BLaER1 treated with 17β-estradiol and CSF1 and Interleukin-3, amounts not matched to agents 10 nM and 100 nM (cell line): Measurements from ENCODE around the gene VAC14.

Experiments used
- H3K27ac ChIP-seq, 11 experiments: shearing (Covaris generic); formaldehyde crosslinking; 2 replicates each; pipeline ENCODE4 v1.8.1; 2022
- H3K27me3 ChIP-seq, 11 experiments: shearing (Covaris generic); formaldehyde crosslinking; 2 replicates each; pipeline ENCODE4 v1.8.1; 2022
- H3K36me3 ChIP-seq, 11 experiments: shearing (Covaris generic); formaldehyde crosslinking; 2 replicates each; pipeline ENCODE4 v1.8.1; 2022
- H3K4me1 ChIP-seq, 10 experiments: shearing (Covaris generic); formaldehyde crosslinking; 2 replicates each; pipeline ENCODE4 v1.8.1; 2022
- H3K4me2 ChIP-seq, 11 experiments: shearing (Covaris generic); formaldehyde crosslinking; 2 replicates each; pipeline ENCODE4 v1.8.1; 2022
- H3K4me3 ChIP-seq, 10 experiments: shearing (Covaris generic); formaldehyde crosslinking; 2 replicates each; pipeline ENCODE4 v1.8.1; 2022
- H3K9ac ChIP-seq, 11 experiments: shearing (Covaris generic); formaldehyde crosslinking; 2 replicates each; pipeline ENCODE4 v1.8.1; 2022
- H3K9me3 ChIP-seq, 11 experiments: shearing (Covaris generic); formaldehyde crosslinking; replicated peaks in 1 of 11; 2 replicates each; pipeline ENCODE4 v1.8.1; 2022
- H4K20me1 ChIP-seq, 11 experiments: shearing (Covaris generic); formaldehyde crosslinking; 2 replicates each; pipeline ENCODE4 v1.8.1; 2022
- Cebpa-rat ChIP-seq, 11 experiments: shearing (Covaris generic); IDR thresholded peaks; 2 replicates each; pipeline ENCODE4 v1.8.1; 2022

The VAC14 gene

GRCh38 chr16:70711211-70712031 is 89.5 kb downstream of the VAC14 start:
- Histone ChIP-seq H3K4me2 (peak overlapping the region in 3 of 11 experiments; percentile 74 to 90 (median 88); a peak in 3 of 22 replicates), H3K9ac (no peak overlapping the region), H3K36me3 (peaks cover 0 to 98% (median 12%) of the 10 kb centered on the region in 11 experiments; a peak in 12 of 22 replicates), H3K27me3 (no peaks in the 10 kb centered on the region), H3K4me3 (no peak overlapping the region), H3K4me1 (peaks cover 46 to 76% (median 62%) of the 10 kb centered on the region in 10 experiments), H3K27ac (0 out of 22 replicates have a peak overlapping the region, but pooled peaks of 1 of the 11 experiments have one; percentile 4), H3K9me3 (no peaks in the 10 kb centered on the region), H4K20me1 (peaks cover 0 to 100% (median 9%) of the 10 kb centered on the region in 11 experiments; a peak in 11 of 22 replicates)
- TF ChIP-seq Cebpa-rat (IDR thresholded peaks at IDR 0.05), result no peak

GRCh38 chr16:70710422-70711210 is 90.3 kb downstream of the VAC14 start:
- no peak for TF ChIP-seq Cebpa-rat (IDR thresholded peaks at IDR 0.05)
- no peak overlapping the region for H3K9ac ChIP-seq
- H4K20me1 ChIP-seq, result peaks cover 0 to 100% (median 9%) of the 10 kb centered on the region in 11 experiments; a peak in 11 of 22 replicates
- H3K4me3 ChIP-seq, result no peak overlapping the region
- H3K4me2 ChIP-seq, result peak overlapping the region in 8 of 11 experiments; percentile 19 to 62 (median 56); a peak in 13 of 22 replicates
- no peaks in the 10 kb centered on the region for H3K27me3 ChIP-seq
- peaks cover 0 to 98% (median 12%) of the 10 kb centered on the region in 11 experiments; a peak in 12 of 22 replicates for H3K36me3 ChIP-seq
- 0 out of 22 replicates have a peak overlapping the region, but pooled peaks of 1 of the 11 experiments have one; percentile 4 for H3K27ac ChIP-seq
- H3K4me1 ChIP-seq, result peaks cover 45 to 68% (median 54%) of the 10 kb centered on the region in 10 experiments
- no peaks in the 10 kb centered on the region for H3K9me3 ChIP-seq

GRCh38 chr16:70709942-70710341 is 91.0 kb downstream of the VAC14 start:
- peaks cover 0 to 100% (median 8%) of the 10 kb centered on the region in 11 experiments; a peak in 12 of 22 replicates for H4K20me1 ChIP-seq
- TF ChIP-seq Cebpa-rat (IDR thresholded peaks at IDR 0.05), result no peak
- peak overlapping the region in 3 of 11 experiments; percentile 17 to 33 (median 23); a peak in 3 of 22 replicates for H3K9ac ChIP-seq
- peaks cover 40 to 61% (median 50%) of the 10 kb centered on the region in 10 experiments for H3K4me1 ChIP-seq
- no peak overlapping the region for H3K4me3 ChIP-seq
- H3K27me3 ChIP-seq, result no peaks in the 10 kb centered on the region
- H3K4me2 ChIP-seq, result peak overlapping the region in 8 of 11 experiments; percentile 19 to 62 (median 56); a peak in 14 of 22 replicates
- peak overlapping the region in 3 of 11 experiments; percentile 26 to 52 (median 52); a peak in 6 of 22 replicates for H3K27ac ChIP-seq
- H3K36me3 ChIP-seq, result peaks cover 0 to 98% (median 12%) of the 10 kb centered on the region in 11 experiments; a peak in 12 of 22 replicates
- H3K9me3 ChIP-seq, result no peaks in the 10 kb centered on the region

- H3K27me3 ChIP-seq, result no peaks in the 10 kb centered on the region
- peaks cover 0 to 100% (median 5%) of the 10 kb centered on the region in 11 experiments; a peak in 12 of 22 replicates for H4K20me1 ChIP-seq
- no peak for TF ChIP-seq Cebpa-rat (IDR thresholded peaks at IDR 0.05)
- no peaks in the 10 kb centered on the region for H3K9me3 ChIP-seq
- H3K27ac ChIP-seq, result peak overlapping the region in 3 of 11 experiments; percentile 26 to 52 (median 52); a peak in 4 of 22 replicates
- H3K36me3 ChIP-seq, result peaks cover 0 to 99% (median 12%) of the 10 kb centered on the region in 11 experiments; a peak in 12 of 22 replicates
- no peak overlapping the region for H3K4me3 ChIP-seq
- peak overlapping the region in 3 of 11 experiments; percentile 17 to 33 (median 23); a peak in 2 of 22 replicates for H3K9ac ChIP-seq
- peak overlapping the region in 7 of 11 experiments; percentile 41 to 62 (median 57); a peak in 12 of 22 replicates for H3K4me2 ChIP-seq
- H3K4me1 ChIP-seq, result peaks cover 35 to 56% (median 47%) of the 10 kb centered on the region in 10 experiments
Measured at GRCh38 chr16:70709457-70709856, 91.5 kb downstream of the VAC14 start.

GRCh38 chr16:70708366-70709246 is 92.4 kb downstream of the VAC14 start:
- no peaks in the 10 kb centered on the region for H3K27me3 ChIP-seq
- H3K4me1 ChIP-seq, result peaks cover 27 to 56% (median 42%) of the 10 kb centered on the region in 10 experiments
- H3K27ac ChIP-seq, result no peak overlapping the region
- peaks cover 0 to 100% (median 5%) of the 10 kb centered on the region in 11 experiments; a peak in 11 of 22 replicates for H4K20me1 ChIP-seq
- no peaks in the 10 kb centered on the region for H3K9me3 ChIP-seq
- no peak overlapping the region for H3K9ac ChIP-seq
- TF ChIP-seq Cebpa-rat (IDR thresholded peaks at IDR 0.05), result no peak
- peaks cover 0 to 99% (median 12%) of the 10 kb centered on the region in 11 experiments; a peak in 12 of 22 replicates for H3K36me3 ChIP-seq
- no peak overlapping the region for H3K4me3 ChIP-seq
- no peak overlapping the region for H3K4me2 ChIP-seq

- Histone ChIP-seq H3K9me3 (no peaks in the 10 kb centered on the region), H3K27ac (no peak overlapping the region), H4K20me1 (peaks cover 0 to 100% (median 8%) of the 10 kb centered on the region in 11 experiments; a peak in 10 of 22 replicates), H3K4me3 (no peak overlapping the region), H3K36me3 (peaks cover 0 to 94% (median 12%) of the 10 kb centered on the region in 11 experiments; a peak in 12 of 22 replicates), H3K27me3 (no peaks in the 10 kb centered on the region), H3K4me2 (no peak overlapping the region), H3K9ac (no peak overlapping the region), H3K4me1 (peaks cover 24 to 70% (median 43%) of the 10 kb centered on the region in 10 experiments)
- no peak for TF ChIP-seq Cebpa-rat (IDR thresholded peaks at IDR 0.05)
Measured at GRCh38 chr16:70706948-70707465, 94.0 kb downstream of the VAC14 start.

GRCh38 chr16:70705056-70705455 is 95.9 kb downstream of the VAC14 start:
- Histone ChIP-seq H3K9me3 (no peaks in the 10 kb centered on the region), H3K4me2 (peak overlapping the region in 2 of 11 experiments; percentile 71 to 83; a peak in 3 of 22 replicates), H3K27me3 (no peaks in the 10 kb centered on the region), H3K27ac (no peak overlapping the region), H3K36me3 (peaks cover 0 to 87% (median 5%) of the 10 kb centered on the region in 11 experiments; a peak in 6 of 22 replicates), H3K9ac (no peak overlapping the region; a peak in 1 of 22 replicates), H3K4me3 (no peak overlapping the region), H3K4me1 (peaks cover 37 to 84% (median 47%) of the 10 kb centered on the region in 10 experiments), H4K20me1 (peaks cover 0 to 100% (median 8%) of the 10 kb centered on the region in 11 experiments; a peak in 11 of 22 replicates)
- no peak for TF ChIP-seq Cebpa-rat (IDR thresholded peaks at IDR 0.05)
